ENCODE measurements around the gene TMEM186.
"Not testable (repeated sequence)": the region's sequence is repeated elsewhere in the genome, so short reads cannot be mapped to it uniquely, and the experiment has no call there.

The TMEM186 gene

DNA sequence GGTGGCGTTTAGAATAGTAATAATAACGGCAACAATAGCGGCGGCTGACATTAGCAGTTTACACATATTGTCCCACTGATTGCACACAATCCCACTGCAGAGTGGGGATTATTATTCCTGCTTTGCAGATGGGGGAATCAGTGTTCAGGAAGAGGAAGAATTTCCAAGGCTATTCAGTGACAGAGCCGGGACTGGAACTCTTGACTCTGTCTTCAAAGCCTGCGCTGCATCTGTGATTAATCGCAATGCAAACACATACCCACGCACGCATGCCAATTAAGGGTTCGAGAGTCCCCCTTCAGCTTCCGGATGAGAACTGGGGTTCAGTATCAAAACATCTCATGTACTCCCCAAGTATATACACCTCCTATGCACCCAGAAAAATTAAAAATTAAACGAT is 29.2 kb downstream of the TMEM186 start:
- no peak for DNase-seq

DNA sequence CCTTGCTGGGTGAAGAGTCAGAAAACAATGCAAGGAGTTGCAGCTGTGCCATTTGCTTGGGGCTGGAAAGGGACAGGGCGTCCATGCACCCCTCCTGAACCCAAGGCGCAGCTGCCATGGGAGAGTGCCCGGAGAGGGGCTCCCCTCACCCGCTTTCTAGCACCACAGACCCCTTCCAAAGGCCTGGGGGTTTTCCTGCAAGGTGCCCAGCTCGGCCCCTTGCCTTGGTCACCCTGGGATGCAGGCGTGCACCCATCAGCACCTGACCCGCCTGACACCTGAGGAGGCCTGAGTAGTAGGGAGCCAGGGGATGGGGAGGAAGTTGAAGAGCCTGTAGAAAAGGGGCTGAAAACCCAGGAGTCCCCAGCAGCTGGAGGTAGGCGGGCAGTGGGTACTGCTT is 30.3 kb downstream of the TMEM186 start:
- DNase-seq = no peak

DNA sequence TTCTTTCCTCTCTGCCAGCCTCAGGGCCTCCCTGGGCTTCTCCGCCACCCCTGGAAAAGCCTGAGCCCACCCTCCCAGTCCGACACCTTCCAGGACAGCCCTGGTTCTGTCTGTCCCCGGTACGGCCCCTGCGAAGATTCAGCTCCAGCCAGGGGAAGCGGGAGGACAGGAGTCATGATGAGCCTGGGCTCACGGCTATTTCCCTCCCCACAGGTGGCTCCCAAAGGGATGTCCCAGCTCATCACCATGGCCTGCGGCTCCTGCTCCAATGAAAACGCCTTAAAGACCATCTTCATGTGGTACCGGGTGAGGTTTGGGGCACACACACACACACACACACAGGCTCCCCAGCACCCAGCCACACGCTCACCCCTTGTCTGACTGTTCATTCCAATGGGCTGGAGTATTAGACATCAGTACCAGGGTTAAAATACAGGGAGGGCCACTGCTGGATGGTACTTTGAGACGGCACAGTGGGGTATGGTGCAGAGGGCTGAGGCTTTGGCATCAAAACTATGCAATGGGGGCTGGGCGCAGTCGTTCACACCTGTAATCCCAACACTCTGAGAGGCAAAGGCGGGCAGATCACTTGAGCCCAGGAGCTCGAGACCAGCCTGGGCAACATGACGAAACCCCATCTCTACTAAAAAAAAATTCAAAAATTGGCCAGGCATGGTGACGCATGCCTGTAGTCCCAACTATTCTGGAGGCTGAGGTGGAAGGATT is 32.8 kb downstream of the TMEM186 start:
- no peak for DNase-seq

DNA sequence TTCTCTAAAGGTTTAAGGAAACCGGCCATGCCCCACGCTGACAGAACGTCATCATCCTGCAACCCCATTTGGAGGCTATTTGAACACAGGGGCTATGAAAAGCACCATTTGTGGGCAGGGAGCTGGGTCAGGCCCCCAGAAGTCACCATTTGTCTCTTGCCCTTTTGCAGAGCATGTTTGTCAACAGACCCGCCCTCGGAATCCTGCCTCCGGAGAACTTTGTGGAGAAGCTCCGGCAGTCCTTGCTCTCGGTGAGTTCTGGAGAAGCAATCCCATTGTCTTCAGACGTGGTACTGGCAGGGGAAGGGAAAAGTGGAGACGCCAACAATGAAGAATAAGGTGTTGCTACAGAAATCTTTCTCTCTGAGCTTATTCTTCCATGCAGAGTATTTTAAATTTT is 33.5 kb downstream of the TMEM186 start:
- DNase-seq = no peak

DNA sequence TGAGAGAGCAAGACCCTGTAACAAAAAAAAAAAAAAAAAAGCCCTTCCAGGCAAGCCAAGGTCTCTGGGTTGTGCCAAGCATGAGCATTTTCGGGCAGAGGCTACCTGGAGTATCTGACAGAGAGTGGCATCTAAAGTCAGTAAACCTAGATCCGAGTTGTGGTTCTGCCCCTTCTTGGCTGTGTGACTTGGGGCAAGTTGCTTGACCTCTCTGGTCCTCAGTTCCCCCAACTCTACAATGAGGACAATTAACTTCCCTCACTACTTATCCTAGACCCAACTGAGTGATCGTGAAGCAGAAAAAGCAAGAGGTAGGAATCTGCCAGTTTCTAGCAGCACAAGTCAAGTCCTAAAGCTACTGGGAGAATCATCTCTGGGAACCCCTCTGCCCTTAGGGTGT is 34.4 kb downstream of the TMEM186 start:
- DNase-seq = no peak

DNA sequence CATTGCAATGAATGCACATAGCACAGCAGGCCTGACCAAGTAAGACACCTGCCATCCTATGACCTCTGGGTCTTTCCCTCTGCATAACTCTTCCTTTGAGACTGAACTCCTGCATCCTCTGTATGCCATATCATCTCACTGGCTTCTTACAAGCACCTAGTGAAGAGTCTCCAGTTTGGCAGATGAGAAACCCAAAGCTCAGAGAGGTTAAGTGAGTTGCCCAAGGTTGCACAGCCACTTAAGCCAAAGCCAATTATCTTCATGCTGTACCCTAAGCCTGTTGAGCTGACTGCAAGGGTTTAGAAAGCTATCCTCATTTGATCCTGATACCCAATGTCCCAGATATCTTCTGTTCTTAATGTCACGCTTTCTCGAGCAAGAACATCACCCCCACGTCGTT is 35.2 kb downstream of the TMEM186 start:
- no peak for DNase-seq

DNA sequence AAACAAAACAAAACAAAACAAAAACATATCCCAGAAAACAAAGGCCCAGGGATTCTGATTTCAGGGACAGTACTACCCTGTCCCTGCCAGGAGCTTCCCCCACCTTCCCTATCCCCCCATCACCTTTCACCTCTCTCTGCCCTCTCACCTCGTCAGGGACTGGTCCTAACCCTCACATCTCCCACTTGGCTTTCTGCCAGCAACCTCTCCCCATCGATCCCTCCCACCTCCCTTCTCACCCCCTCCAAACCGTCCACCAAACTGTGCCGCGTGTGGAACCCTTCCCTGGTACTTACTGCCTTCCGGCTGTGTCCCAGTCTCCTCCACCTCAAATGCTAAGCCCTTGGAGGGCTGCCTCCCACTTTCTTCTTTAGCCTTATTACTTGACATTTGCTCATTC is 36.4 kb downstream of the TMEM186 start:
- DNase-seq = no peak

DNA sequence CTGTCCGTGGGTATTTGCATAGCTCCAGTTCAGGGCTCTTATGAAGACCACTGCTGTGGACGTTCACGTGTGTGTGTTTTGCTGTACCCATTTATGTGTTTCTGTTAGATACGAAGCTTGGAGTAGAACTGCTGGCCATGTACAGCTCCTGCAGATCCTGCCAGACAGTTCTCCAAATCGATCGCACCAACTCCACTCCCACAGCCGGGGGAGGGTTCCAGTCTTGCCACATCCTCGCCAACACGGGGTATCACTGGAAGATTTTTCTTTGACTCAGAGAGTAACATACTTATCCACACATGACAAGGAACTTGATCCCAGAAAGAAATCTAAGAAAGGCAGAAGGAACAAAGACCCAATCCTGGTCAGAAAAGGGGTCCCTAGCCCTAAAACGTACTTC is 37.4 kb downstream of the TMEM186 start:
- no peak for DNase-seq

DNA sequence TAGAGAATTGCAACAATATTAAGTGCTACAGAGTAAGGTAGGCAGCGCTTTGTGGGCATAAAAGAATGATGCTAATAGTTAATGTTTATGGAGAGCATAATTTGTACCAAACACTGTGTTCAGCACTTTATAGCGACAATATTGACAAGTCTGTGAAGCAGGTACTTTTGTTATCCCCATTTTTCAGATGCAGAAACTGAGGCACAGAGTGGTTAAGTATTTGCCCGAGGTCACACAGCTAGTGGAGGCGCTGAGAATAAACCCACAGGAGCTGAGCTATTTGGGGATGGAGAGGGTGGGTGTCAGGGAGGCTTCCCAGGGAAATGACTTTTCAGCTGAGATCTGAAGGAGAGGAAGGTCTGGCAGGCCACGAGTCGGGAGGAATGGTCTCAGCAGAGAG is 39.4 kb downstream of the TMEM186 start:
- DNase-seq = no peak

DNA sequence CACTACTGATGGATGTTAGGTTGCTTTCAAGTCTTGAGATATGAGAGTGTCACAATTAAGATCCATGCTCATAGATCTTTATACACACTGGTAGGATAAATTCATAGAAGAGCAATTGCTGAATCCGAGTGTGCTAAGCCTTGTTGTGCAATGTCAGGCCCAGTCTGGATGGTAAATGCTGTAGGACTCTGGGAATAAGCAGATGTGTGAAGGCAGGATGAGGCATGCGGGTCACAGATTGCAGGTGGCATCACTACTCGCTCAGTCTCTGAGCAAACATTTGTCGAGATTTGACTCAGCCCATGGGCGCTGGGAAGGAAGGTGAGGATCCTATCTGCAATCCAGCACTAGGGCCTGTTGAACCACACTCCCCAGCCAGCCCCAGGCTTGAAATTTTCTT is 40.7 kb downstream of the TMEM186 start:
- DNase-seq = no peak

DNA sequence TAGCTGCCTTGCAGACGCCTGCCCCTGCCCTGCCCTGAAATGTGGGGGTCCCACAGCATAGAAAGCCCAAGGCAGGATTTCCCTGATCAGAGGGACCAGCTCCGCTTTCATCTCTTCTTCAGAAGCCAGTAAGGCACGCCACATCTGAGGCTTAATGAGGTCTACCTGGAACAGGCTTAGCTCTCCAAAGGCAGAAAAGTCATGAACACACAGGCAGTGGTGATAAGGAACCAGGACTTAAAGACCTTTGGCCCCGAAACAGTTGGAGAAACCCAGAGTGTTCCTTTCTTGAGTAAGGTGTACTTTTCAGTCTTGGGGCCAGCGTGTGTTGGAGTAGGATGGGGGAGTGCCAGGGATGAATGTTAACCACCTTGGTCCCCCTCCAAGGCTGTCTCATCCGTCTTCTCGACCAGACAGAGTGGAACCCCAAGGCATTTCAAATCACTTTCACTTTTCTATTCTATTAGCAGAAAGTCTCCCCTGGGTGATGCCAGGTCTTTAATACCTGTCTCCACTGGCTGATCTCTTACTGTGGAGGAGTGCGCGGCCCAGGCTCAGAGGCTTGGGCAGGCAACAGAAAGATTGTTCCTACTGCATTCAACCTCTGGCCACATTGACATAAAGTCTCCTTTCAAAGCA is 43.9 kb downstream of the TMEM186 start:
- no peak for DNase-seq

DNA sequence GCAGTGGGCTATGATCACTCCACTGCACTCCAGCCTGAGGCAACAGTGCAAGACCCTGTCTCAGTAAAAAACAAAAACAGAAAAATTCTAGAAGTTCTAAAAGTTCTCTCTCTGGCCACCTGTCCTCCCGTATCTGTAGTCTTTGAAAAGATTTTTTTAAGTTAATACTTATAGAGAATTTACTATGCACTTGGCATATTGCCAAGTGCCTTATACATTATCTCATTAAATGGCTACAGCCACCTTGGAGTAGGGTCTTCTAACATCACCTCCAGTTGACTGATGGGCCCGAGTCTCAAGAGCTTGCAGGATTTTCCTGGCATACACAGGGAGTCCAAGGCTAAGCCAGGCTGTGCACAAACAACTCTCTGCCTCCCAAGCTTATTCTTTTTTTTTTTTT is 44.7 kb downstream of the TMEM186 start:
- DNase-seq = no peak

DNA sequence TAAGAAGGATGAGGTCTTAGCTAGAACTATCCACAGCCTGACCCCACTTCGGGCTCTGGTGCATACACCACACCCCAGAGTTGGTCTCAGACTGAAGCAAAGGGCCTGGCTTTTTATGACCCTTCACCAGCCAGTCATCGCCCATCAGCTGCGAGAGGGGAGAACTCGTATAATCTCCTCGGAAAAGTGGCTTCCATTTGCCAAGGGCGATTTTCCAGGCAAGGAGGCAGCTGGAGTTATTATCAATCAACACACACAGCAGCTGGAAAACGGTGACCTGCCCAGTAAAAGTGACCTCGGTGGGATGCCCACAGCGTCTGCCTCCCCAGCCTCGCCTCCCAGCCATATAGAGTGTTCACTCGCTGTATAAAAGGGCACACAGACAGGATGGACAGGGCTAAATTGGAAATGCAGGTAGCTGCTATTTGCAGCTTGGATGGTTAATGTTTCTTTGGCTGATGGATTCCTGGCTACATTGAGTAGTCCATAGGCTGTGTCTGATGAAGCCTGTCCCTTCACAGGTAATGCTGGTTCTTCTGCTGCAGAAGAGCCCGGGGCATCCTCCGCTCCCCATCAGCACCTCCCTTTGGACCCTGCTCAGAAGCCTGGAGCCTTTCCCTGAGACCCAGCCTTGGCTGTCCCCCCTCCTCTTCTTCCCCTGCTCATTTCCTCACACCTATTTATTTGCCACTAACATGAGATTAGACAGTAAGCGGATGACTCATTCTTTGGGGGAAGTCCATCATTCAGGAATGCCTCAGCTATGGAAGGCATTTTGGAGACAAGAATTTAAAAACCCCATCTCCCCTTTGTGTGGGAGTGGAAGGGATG is 45.7 kb downstream of the TMEM186 start:
- DNase-seq = no peak

DNA sequence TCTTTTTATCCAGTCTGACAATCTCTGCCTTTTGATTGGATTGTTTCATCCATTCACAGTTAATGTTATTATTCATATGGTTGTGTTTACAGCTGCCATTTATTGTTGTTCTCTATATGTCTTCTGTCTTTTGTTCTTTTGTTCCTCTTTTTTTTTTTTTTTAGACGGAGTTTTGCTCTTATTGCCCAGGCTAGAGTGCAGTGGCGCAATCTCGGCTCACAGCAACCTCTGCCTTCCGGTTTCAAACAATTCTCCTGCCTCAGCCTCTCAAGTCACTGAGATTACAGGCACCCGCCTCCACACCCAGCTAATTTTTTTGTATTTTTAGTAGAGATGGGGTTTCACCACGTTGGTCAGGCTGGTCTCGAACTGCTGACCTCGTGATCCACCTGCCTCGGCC is 48.5 kb downstream of the TMEM186 start:
- DNase-seq = not testable (repeated sequence)
